NCI-H2107 treated with DMSO at 0.1 percent for 48 hours (cell line): ENCODE data around the gene ZFYVE27.

ENCODE experiments used
- DNase-seq: peaks from one replicate; lab custom pipeline; 2025; ENCODE audit not compliant: unreplicated experiment; lab: John Stamatoyannopoulos, UW

Gene ZFYVE27

DNA sequence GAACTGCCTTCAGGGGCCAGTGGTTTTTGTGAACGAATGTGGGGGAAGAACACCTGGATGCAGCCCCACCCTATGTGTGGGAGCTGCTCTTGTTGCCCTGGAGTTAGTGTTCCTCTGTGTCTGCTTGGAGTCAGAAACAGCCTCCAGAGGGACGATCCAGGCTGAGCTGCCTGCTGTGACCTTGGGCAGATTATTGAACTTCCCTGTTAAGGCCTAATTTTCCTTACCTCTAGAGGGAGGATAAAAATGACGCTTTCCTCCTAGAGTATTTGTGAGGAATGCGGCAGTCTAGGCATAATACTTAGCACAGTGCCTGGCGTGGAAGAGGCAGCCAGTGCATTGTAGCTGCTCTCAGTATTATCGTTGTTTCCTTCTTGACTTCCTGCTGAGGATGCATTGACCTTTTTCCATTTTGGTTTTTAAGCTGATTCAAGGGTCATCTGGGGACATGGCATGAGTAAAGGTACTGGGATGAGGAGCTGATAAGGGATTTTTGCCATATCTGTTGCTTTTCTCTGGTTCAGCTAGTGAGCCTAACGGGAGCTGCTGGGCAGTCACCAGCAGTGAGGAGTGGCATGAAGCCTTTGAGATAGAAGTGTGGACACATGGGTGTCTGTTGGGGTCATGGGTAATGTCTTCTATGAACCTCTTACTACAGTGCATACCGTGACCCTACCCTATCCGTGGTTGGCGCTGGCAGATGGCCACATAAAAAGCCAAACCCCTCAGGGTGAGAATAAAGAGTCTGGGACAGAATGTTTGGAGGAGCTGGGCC lies 6.4 kb downstream of the ZFYVE27 start:
- DNase-seq, result no peak

DNA sequence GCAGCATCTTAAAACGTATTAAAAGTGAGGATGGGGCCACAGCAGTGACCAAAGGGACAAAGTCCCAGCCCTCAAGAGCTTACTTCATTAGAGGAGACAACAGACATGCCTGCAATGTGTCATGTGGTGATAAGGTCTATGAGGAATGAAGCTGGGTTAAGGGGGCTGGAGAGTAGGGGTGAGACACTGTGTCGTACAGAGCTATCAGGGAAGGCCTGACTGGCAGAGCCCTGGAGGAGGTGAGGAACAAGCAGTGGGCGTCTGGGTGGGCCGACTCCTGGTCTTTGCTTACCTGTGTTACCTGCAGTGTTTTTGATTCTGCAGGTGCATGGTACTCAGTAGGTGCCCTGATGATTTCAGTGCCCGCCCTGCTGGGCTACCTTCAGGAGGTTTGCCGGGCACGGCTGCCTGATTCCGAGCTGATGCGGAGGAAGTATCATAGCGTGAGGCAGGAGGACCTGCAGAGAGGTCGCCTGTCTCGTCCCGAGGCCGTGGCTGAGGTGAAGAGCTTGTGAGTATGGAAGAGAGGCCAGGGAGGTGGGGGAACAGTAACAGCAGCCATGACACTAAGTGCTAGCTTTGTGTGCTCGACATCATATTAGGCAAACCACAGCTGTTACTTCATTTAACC lies 7.6 kb downstream of the ZFYVE27 start:
- no peak for DNase-seq

- no peak for DNase-seq
Observed at GRCh38 chr10:97747573-97747972, 10.6 kb downstream of the ZFYVE27 start.

- no peak for DNase-seq
Observed at GRCh38 chr10:97748116-97748515, 11.2 kb downstream of the ZFYVE27 start.

- DNase-seq, result no peak
Observed at GRCh38 chr10:97752956-97753355, 16.0 kb downstream of the ZFYVE27 start.

DNA sequence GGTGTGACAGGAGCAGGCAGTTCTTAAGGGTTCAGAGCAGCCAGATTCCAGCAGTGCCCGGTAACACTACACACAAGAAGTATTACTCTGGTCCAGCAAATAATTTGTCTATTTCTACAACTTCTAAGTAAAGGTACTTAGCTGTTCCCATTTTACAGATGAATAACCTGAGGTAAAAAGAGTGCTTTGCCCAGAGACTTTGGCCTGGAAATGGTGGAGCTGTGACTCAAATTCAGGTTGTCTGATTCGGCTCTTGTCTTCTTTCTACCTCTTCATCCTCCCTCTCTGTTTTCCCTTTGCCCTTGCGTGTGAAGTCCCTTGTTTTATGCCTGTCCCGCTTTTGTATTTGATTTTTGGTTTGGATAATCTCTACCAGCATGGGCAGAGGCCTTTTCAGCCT lies 17.8 kb downstream of the ZFYVE27 start:
- DNase-seq, result no peak

DNA sequence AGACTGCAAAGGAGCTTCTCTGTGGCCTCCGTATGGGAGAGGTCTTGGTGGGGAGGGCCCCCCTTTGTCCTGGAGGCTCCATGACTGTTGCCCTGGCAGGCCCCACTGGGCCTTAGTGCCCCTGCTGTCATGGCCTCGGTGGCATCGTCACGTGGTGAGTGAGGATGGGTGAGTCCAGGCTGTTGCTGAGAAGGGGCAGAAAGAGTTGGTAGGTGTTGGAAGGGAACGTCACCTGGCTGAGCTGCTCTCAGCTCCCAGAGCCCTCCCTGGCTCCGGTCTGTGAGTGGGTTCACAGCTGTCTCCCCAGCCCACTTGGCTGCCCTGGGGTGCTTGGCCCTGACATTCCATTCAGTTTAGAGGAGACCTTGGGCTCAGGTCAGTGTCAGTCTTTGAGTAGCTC lies 18.8 kb downstream of the ZFYVE27 start:
- DNase-seq, result no peak

DNA sequence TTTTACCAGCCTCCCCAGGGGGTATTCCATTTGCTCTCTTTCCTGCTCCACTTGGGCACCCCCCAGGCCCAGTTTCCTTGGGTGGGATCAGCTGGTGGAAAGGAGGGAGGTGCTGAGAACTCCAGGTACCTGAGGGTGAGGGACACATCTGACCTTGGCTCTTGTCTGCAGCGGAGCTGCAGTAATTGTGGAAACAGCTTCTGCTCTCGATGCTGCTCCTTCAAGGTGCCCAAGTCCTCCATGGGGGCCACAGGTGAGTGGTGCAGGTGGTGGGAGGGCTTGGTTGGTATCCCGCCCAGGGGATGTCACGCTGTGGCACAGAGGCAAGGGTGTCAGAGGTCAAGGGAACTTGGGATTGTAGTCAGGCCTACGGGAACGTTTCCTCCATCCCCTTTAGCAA lies 20.5 kb downstream of the ZFYVE27 start:
- DNase-seq, result no peak

GRCh38 chr10:97759158-97759887 lies 22.4 kb downstream of the ZFYVE27 start:
- DNase-seq, result no peak

DNA sequence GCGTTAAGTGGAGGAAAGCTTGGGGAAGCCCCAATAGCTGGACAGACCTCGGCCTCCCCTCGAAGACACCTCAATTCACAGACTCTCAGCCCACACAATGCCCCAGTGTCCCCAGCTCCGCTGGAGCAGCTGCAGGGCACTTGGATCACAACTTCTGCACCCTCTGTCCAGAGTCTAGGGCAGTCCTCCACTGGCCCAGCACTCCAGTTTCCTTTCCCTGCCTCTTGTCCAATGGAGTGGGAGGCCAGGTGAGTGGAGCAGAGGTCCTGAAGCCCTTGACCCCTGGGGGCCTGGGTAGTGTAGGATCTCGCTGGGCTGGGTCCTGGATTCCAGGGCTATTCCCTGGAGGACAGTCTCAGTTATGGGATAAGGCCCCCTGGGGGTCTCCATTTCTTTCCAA lies 23.0 kb downstream of the ZFYVE27 start:
- DNase-seq, result no peak

- no peak for DNase-seq
Observed at GRCh38 chr10:97760461-97761257, 23.7 kb downstream of the ZFYVE27 start.

DNA sequence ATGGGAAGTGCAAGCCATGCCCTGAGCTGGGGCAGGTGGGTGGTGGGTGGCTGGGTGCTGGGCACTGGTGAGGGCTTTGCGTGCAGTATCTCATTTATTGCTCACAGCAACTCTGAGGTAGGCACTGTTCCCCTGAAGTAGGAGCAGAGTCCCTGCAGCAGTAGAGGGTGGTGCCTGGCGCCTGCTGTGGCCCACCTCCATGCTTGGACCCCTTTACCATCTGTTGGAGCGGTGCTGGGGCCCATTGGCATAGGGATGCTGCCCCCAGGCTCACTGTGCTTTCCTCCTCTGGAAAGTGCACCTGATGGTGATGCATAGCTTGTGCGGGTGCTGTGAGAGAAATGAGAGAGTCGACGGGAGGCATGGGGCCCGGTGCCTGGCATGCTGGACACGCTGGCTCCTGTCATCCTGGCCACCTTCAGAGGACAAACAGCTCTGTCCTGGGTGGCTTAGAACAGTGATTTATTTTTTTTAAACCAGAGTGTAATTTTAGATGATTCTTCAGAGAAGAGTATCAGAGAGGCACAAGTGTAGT lies 24.5 kb downstream of the ZFYVE27 start:
- DNase-seq, result no peak

- DNase-seq, result no peak
Observed at GRCh38 chr10:97762056-97762455, 25.1 kb downstream of the ZFYVE27 start.

GRCh38 chr10:97762816-97763215 lies 25.9 kb downstream of the ZFYVE27 start:
- no peak for DNase-seq

DNA sequence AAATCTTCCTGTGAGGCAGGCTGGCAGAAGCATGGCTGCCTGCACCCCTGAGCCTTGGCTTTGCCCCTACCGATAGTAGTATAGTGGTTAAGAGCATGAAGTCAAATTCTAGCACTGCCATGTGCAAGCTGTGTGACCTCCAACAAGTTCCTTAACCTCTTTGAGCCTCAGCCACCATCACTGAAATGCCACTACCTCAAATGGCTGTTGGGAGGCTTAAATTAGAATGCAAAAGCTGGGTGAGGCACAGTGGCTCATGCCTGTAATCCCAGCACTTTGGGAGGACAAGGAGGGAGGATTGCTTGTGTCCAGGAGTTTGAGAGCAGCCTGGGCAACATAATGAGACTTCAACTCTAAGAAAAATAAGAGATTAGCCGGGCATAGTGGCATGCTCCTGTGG lies 26.5 kb downstream of the ZFYVE27 start:
- no peak for DNase-seq

DNA sequence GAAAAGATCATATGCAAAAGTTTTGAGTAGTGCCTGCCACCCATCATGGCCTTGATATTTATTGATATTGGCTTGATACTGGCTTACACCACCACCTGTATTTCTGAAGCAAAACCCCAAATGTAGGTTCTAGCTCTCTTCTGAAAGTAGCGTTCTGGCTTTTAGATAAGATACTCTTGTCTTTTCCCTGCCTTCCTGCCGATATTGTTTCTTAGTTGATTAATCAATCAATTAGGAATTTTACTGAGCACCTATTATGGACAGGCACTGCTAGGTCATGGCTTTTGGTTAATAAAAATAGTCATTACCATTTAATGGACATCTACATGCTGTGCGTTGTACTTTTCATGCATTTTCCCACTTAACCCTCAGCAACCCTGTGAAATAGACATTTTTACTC lies 27.0 kb downstream of the ZFYVE27 start:
- no peak for DNase-seq

- DNase-seq, result no peak
Observed at GRCh38 chr10:97764519-97764931, 27.6 kb downstream of the ZFYVE27 start.

GRCh38 chr10:97765201-97765600 lies 28.3 kb downstream of the ZFYVE27 start:
- no peak for DNase-seq

DNA sequence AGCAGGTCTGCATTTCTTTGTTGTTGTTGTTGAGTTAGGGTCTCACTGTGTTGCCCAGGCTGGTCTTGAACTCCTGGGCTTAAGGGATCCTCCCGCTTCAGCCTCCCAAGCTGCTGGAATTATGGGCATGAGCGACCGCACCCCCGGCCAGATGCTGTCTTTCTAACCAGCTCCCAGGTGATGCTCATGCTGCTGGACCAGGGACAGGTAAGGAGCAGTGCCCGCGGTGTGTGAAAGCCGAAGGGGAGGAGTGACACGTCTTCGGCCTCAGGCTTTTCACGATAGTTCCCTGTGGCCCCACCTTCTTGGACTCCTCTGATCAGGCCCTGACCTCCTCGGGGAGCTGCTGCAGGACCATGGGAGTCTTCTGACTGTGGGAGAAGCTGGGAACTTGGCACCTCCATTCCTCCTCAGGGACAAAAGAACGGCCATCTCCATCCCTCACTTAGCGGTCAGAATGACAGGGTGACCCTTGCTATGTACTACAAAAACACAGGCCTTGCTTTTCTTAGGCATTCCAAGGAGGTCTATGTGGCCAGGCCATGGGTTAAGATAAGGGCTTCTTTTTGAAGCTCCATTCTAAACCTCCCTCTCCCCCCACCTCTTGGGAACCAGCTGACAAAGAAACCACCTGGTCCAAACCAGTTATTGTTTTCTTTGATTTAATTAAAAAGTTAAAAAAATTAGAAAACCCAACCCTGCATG lies 29.3 kb downstream of the ZFYVE27 start:
- no peak for DNase-seq
